Osteocyte (in vitro differentiated cells): ENCODE results near the gene DOCK8. TPM values are rescaled to one million over a fixed set of nuclear protein-coding genes. Genes with fewer than 3 reads are reported as not detected.

Experiments
- DNase-seq: peaks from one replicate; pipeline ENCODE4 v3.0.0; 2021; ENCODE audit warnings: mixed read lengths; ENCODE audit not compliant: unreplicated experiment; ENCODE audit errors: extremely low spot score
- H3K27ac Mint-ChIP-seq: one replicate; pipeline ENCODE4 v1.8.0; 2021; ENCODE audit warnings: mild to moderate bottlenecking, mixed read lengths; ENCODE audit not compliant: unreplicated experiment
- H3K27me3 Mint-ChIP-seq: one replicate; pipeline ENCODE4 v1.8.0; 2021; ENCODE audit warnings: mixed read lengths; ENCODE audit not compliant: unreplicated experiment
- H3K36me3 Mint-ChIP-seq: one replicate; pipeline ENCODE4 v1.8.0; 2021; ENCODE audit warnings: mixed read lengths; ENCODE audit not compliant: unreplicated experiment
- H3K4me1 Mint-ChIP-seq: one replicate; pipeline ENCODE4 v1.8.0; 2021; ENCODE audit warnings: mixed read lengths; ENCODE audit not compliant: unreplicated experiment
- H3K4me3 Mint-ChIP-seq: one replicate; pipeline ENCODE4 v1.8.0; 2021; ENCODE audit warnings: mild to moderate bottlenecking, moderate library complexity, mixed read lengths; ENCODE audit not compliant: unreplicated experiment
- H3K9me3 Mint-ChIP-seq: one replicate; pipeline ENCODE4 v1.8.0; 2021; ENCODE audit warnings: mixed read lengths; ENCODE audit not compliant: unreplicated experiment
- total RNA-seq: library from RNA; stranded (reverse); gene quantifications from 2 replicates; pipeline ENCODE4 v1.2.1, GENCODE V29; 2021
- TF ChIP-seq, protein P1 (sequence below): fragments of 200-600 bp; sonication (generic); IDR thresholded peaks from 2 replicates; pipeline ENCODE4 v1.5.0; 2021; ENCODE audit warnings: antibody characterized with exemption, mild to moderate bottlenecking, moderate library complexity

The DOCK8 gene
- total RNA-seq, 1 donor from 2014 or later: not detected

DNA sequence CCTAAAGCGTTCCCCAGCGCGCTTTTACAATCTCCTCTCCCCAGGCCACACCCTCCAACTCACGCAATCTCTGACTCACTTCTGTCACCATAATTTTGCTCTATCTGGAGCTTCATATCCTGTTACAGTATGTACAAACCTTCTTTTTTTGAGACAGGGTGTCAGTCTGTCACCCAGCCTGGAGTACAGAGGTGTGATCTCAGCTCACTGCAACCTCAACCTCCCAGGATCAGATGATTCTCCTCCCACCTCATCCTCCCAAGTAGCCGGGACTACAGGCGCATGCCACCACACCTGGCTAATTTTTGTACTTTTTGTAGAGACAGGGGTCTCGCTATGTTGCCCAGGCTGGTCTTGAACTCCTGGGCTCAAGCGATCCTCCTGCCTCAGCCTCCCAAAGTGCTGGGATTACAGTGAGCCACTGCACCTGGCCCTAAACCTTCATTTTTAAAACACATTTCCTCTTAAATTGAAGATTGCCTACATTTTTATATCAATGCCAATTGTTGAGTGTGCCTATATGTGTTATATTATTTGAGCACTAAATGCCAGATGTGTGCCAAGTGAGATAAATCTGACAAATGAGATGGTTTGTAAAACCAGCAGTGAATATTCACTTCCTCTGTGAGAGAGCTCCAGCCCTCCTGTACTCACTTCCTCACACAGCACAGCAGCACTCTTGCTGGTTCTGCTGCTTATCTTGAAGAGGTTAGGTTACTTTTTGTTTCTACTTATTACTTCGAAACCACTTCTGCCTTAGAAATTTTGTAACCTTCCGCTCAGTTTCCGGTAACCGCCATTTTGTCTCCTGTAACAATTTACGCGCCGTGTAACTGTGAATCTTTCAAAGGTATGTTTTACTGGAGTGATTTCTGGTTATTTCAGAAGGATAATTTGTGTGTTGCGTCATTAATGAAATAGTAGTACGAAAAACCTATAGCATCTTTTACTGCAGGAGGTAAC lies 57.9 kb downstream of the DOCK8 start:
- DNase-seq: no peak
- H3K4me3 Mint-ChIP-seq: no peak overlapping the region
- no peaks in the 10 kb centered on the region for H3K36me3 Mint-ChIP-seq
- H3K27me3 Mint-ChIP-seq: no peaks in the 10 kb centered on the region
- no peaks in the 10 kb centered on the region for H3K4me1 Mint-ChIP-seq
- peaks cover 4% of the 10 kb centered on the region for H3K9me3 Mint-ChIP-seq
- no peak overlapping the region for H3K27ac Mint-ChIP-seq
- TF ChIP-seq, protein P1, sequence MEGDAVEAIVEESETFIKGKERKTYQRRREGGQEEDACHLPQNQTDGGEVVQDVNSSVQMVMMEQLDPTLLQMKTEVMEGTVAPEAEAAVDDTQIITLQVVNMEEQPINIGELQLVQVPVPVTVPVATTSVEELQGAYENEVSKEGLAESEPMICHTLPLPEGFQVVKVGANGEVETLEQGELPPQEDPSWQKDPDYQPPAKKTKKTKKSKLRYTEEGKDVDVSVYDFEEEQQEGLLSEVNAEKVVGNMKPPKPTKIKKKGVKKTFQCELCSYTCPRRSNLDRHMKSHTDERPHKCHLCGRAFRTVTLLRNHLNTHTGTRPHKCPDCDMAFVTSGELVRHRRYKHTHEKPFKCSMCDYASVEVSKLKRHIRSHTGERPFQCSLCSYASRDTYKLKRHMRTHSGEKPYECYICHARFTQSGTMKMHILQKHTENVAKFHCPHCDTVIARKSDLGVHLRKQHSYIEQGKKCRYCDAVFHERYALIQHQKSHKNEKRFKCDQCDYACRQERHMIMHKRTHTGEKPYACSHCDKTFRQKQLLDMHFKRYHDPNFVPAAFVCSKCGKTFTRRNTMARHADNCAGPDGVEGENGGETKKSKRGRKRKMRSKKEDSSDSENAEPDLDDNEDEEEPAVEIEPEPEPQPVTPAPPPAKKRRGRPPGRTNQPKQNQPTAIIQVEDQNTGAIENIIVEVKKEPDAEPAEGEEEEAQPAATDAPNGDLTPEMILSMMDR: no peak

DNA sequence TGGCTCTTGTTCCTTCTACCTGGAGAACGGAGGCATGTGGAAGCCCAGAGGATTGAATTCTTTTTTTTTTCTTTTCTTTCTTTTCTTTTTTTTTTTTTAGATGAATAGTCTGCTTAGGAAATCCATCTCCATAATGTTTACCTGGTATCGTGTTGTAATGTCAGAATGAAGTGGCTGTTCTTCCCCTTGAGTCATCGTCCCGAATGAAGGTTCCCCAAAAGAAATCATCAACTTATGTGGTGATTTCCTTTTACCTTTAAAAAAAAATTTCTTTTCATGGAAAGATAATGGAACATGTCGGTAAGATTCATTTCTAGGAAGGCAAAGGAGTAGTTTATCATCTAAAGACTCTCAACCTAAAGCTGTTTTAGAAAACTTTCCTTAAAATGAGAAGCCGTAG lies 59.7 kb downstream of the DOCK8 start:
- DNase-seq: no peak
- no peaks in the 10 kb centered on the region for H3K4me1 Mint-ChIP-seq
- TF ChIP-seq, protein P1: no peak
- H3K27ac Mint-ChIP-seq: no peak overlapping the region
- H3K9me3 Mint-ChIP-seq: peaks cover 4% of the 10 kb centered on the region
- no peak overlapping the region for H3K4me3 Mint-ChIP-seq
- H3K27me3 Mint-ChIP-seq: no peaks in the 10 kb centered on the region
- no peaks in the 10 kb centered on the region for H3K36me3 Mint-ChIP-seq

DNA sequence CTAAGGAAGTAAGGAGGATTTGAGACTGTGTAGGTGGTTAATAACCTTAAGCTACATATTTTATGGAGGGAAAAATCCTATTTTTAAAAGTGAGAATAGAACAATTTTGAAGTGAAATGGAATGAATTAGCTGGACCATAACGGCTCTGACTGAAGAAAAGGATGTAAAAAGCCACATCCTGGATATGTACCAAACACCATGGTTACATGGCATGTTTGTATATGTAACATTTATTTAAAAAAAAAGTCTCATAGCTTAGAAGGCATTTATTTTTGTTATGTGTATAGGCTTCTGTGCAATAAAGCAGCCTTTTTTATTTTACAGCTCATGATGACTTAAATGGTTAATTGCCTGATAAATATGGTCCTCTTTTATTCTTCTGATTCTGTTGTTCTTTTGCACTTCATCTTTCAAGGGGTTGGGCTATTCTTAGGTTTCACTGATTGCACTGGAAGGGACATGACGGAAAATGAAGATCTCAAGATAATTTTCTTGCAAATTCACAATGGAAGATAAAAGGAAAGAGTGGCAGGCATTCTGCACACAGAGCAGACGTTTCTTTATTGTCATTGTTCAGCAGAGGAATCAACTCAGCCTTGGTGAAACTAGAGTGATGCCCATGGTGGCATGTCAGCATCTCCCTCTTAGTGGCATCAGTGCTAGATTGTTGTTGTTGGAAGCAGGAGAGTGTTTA lies 63.1 kb downstream of the DOCK8 start:
- Mint-ChIP-seq H3K27me3 (no peaks in the 10 kb centered on the region), H3K4me1 (no peaks in the 10 kb centered on the region), H3K9me3 (peaks cover 4% of the 10 kb centered on the region), H3K36me3 (no peaks in the 10 kb centered on the region), H3K27ac (no peak overlapping the region), H3K4me3 (no peak overlapping the region)
- TF ChIP-seq, protein P1: no peak
- DNase-seq: no peak

DNA sequence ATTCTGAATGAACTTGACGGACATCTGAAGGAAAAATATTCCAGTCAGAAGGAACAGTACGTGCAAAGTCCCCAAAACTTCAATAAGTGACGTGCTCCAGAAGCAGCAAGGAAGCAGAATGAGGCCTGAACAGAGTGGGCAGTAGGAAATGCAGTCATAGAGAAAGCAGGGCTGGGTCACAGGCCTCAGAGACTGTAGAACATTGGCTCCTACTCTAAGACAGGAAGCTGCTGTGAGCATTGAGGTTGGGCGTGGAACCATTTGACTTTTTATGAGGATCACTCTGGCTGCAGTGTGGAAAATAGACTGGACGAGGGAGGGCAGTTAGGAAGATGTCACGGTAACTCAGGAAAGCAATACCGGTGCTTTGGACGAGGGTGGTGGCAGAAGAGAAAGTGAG lies 64.0 kb downstream of the DOCK8 start:
- no peaks in the 10 kb centered on the region for H3K27me3 Mint-ChIP-seq
- no peak for DNase-seq
- peaks cover 4% of the 10 kb centered on the region for H3K9me3 Mint-ChIP-seq
- no peaks in the 10 kb centered on the region for H3K4me1 Mint-ChIP-seq
- no peak overlapping the region for H3K4me3 Mint-ChIP-seq
- TF ChIP-seq, protein P1: no peak
- H3K36me3 Mint-ChIP-seq: no peaks in the 10 kb centered on the region
- no peak overlapping the region for H3K27ac Mint-ChIP-seq

- H3K9me3 Mint-ChIP-seq: peaks cover 4% of the 10 kb centered on the region
- no peak overlapping the region for H3K27ac Mint-ChIP-seq
- H3K27me3 Mint-ChIP-seq: no peaks in the 10 kb centered on the region
- H3K4me3 Mint-ChIP-seq: no peak overlapping the region
- H3K4me1 Mint-ChIP-seq: no peaks in the 10 kb centered on the region
- TF ChIP-seq, protein P1: no peak
- no peak for DNase-seq
- no peaks in the 10 kb centered on the region for H3K36me3 Mint-ChIP-seq
Measured at GRCh38 chr9:279674-280073, 65.0 kb downstream of the DOCK8 start.
